Hepatic stellate cell (primary cell): Measurements from ENCODE around the gene CARNS1.

Experiments used
- DNase-seq: peaks from one replicate; pipeline ENCODE4 v3.0.0; 2011; ENCODE audit warnings: low spot score

CARNS1 gene

DNA sequence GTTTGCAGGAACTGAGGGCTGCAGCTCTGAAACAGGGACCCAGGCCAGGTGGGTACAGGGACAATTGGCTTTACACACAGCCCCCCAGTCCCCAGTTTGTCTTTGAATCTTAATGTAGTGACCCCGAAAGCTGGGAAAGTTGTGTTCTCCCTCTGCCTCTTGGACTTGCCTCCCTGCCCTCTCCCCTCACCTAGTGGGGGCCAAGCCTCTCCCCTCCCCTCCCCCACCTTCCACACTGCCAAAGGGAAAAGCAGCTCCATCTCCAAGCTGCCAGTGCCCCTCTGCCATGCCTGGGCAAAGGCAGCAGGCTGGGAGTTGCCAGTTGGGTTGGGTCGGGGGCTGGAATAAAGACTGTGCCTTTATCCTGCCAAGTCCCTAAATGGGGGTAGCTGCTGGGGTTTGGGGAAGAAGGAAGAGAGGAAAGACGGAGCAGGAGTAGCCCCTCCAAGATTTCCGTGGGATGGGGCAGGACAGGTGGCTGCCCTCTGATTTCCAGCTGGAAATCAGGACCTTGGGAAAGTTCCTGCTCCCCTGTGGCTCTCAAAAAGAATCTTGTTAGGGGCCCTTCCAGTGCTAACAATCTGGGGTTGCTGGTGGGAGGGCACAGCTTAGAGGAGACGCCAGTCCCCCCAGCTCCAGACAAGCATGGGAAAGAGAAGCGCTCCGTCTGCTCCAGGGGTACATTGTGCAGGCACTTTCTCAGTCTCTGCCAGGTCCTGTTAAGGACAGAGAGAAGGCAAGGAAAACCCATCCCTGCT, 39.2 kb upstream of the CARNS1 start:
- no peak for DNase-seq

DNA sequence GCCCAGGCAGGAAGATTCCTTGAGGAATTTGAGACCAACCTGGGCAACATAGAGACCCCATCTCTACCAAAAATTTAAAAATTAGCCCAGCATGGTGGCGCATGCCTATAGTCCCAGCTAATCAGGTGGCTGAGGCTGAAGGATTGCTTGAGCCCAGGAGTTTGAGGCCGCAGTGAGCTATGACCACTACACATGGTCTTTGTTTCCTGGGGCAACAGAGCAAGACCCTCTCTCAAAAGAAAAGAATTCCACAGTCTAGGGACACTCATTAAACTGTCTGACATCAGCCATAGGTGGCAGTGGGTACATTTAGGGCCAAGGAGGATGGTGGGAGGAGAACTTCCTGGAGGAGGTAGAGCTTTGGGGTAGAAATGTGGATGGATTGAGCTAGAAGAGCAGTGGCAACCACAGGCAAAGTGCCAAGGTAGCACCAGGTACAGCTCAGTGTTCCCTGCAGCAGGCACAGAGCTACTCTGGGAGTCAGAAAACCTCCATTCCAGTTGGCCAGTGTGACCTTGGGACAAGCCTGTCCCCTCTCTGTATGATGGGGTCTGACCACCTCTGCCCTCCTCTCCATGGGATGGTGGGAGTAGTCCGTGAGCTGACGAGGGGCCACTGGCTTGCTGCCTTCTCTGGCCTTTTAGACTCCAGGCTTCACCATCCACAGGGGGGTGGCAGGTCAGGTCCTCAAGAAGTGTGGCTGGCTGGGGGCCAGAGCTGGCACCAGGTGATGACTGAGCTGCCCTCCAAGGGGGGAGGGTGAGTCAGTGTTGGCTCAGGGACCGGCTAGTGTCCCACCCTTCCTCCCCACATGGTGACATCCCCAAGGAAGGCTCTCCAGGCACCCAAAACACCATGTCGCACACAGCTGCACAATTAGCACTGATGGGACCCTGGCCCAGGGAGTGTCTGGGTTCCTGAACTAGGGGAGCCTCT, 38.3 kb upstream of the CARNS1 start:
- no peak for DNase-seq

DNA sequence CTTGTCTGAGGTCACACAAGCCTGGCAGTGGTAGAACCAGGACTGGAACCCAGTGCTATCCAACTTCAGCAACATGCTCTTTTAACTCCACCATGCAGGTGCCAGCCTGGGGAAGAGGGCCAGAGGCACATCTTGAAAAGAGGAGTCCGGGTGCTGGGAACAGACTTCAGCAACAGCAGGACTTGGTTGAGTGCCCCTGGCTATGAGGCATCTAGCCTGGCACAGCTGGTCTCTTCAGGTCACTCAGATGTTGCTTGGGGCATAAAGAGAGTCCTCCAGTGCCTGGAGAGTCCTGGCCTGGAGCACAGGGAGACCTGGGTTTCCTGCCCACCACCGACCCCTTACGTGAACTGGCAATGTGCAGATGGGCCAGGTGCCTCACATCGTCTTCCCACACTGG, 36.9 kb upstream of the CARNS1 start:
- DNase-seq: no peak

DNA sequence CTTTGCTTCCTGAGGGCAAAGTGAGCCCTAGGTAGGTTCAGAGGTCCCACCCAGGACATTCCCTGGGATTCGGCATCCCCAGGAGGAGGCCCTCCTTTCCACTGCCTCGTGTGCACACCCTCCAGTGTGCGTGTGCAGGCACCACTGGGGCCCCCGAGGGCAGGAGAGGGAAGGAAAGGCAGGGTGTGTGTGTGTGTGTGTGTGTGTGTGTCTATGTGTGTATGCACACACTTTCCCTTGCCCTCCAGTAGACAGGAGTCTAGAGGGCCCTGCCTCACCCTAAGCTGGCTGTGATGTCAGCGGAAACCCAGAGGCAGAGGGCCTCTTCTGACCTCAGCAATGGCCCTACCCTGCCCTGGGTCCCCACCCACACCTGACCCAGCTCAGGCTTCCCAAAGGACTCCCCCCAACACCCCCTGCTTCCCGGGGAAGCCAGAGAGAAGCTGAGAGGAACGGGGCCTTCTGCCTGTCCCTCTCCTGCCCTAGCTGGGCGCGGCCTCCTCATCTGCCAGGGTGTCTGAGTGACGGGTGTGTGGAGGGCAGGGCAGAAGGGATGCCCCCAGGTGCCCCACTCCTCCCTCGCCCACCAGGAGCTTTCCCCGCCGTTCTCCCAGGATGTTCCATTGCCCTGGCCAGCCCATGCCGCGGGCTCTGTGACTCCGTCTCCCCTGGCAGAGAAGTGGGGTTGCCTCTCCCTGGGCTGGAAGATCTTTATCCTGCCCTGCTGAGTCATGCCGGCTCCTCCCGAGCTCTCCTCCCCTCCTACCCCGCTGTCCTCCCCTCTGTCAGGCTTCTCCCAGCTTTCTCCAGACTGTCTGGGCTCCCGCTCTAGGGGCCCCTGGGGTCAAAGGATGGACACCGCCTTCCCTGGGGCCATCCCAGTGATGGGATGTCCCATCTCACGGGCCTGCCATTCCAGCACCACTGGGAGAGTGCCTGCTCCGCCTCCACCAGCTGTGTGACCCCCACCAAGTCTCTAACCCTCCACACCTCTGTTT, 36.1 kb upstream of the CARNS1 start:
- DNase-seq: no peak

DNA sequence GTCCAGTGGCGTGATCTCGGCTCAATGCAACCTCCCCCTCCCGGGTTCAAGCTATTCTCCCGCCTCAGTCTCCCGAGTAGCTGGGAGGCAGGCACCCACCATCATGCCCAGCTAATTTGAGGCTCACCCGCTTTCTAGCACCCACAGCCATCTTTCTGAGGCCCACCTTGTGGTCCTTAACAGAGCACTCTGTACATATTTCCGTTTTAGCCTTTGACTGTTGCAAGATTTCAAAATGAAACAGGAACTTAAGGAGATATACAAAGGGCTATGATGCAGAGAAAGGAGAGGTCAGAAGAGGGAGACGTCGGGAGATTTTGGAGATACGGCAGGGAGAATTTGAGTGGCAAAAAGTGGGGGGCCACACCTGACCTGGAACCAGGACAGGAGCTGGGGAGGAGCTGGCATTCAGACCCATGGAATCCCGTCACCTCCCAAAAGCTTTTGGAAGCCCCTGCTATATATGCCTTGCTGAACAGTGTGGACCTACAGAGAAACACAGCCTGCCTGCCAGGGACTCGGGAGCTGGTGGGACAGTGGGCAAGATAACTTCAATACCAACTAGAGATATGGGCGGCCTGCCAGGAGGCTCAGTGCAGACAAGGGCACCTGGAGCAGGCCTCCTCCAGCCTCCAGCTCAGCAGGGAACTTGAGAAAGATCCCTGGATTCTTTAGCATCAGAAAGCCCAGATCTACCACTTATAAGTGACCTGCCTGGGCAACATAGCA, 34.1 kb upstream of the CARNS1 start:
- no peak for DNase-seq

DNA sequence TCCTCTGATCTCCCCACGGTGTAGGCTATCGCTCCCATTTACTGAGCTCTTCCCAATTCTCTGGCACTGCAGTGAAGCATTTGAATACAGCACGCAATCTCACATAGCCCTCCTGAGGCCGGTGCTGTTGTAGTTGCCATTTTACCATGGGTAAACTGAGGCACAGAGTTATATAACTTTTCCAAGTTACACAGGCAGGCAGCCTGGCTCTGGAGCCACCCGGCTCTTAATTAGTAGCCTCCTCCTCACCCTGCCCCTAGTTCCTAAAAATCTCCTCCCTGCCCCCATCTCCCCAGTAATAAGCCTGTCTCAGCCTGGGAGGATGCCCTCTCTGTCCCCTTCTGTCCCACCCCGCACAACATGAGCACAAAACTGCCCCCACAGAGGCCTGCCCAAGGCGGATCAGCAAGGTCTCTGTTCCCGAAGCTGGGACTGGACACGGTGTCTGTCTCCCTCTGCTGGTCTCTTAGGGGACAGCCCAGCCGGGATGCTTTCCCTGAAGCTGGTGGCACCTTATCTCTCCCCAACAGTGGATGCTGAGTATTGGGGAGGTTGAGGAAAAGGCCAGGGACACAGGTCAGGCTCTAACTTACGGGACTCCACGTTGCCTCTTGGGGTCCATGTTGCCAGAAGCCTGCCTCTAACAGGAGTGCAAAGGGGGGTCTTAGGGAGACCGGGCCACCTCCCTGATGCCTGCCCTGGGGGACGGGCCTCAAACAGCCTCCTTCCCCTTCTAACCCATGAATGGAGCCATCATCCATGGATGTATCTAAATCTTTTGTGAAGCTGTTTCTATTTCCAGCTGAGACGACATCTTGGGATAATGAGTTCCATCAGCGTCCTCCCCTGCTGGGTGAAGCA, 33.0 kb upstream of the CARNS1 start:
- DNase-seq: peak; percentile 83

DNA sequence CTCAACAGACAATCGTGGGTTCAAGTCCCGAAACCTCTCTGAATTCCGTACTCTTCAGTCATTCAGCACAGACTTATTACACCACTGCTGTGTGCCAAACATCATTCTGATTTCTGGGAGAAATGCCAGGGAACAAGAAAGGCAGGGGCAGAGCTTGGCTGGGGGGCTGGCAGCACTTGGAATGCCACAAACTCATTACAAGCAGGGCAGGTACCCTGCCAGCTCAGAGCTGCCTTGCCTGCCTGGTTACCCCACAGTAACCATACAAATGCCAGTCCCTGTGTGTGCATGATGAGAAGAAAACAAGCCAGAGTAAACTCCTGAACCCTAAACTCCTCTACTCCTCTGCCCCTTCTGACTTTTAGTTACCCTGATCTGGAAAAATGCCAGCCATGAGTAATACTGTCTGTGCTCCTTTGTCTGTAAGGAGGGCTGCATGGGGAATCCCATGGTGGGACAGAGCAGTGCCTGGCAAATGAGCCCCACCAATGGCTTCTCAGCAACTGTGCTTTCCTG, 30.6 kb upstream of the CARNS1 start:
- DNase-seq: no peak

DNA sequence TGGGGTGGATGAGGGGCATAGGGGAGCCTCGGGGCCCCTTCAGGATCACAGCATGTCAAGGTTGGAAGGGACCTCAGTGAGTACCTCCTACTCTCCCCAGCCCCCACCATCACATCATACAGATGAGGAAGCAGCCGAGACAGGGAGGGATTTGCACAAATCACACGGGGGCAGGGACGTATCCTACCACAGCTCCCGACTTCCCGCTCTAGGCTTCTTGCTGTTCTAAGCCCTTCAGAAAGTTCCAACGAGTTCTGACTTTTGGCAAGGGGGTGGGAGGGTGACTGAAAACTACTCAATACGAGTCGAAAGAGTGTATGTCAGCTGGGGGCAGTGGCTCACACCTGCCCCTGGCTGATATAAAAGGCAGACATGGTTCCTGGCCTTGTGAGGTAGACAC, 28.4 kb upstream of the CARNS1 start:
- DNase-seq: no peak

DNA sequence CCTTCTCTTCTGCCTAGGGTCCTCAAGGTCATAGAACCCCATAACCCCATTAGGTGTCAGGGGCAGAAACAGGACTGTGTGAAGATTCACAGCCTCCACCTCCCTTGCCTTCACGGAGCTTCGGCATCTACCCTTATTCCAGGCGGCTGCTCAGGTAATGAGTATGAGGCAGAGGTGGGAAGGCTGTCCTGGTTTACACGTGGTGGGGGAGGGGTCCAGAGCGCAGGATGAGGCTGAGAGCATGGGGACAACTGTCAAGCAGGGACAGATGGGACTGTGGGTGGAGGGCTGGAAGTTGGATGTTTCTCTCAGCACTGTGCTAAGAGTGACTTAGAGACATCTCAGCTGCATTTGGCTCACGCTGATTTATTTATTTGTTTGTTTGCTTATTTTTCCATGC, 28.0 kb upstream of the CARNS1 start:
- no peak for DNase-seq

DNA sequence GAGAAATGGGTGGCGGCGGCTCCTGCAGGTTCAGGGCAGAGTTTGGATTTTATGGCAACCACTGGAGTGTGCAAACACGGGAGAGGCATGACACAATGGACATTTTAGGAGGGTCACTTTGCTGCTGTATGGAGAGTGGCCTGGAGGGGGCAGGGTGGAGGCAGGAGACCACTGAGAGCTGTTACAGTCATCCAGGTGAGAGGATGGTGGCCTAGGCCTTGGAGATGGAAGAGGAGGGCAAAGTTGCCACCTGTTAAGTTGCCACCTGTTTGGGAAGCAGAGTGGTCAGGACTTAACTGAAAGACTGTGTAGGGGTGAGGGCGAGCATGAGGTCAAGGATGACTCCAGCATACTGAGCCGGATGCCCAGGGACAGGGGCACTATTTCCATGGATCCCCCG, 26.0 kb upstream of the CARNS1 start:
- DNase-seq: no peak

DNA sequence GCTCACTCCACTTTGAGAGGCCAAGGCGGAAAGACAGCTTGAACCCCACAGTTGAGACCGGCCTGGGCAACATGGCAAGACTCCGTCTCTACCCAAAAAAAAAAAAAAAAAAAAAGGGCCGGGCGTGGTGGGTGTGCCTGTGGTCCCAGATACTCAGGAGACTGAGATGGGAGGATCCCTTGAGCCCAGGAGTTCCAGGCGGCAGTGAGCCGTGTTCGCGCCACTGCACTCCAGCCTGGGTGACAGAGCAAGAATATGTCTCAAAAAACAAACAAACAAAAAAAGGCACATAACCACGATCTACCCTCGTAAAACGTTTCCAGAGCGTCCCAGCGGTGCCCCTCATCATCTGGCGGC, 24.6 kb upstream of the CARNS1 start:
- no peak for DNase-seq

DNA sequence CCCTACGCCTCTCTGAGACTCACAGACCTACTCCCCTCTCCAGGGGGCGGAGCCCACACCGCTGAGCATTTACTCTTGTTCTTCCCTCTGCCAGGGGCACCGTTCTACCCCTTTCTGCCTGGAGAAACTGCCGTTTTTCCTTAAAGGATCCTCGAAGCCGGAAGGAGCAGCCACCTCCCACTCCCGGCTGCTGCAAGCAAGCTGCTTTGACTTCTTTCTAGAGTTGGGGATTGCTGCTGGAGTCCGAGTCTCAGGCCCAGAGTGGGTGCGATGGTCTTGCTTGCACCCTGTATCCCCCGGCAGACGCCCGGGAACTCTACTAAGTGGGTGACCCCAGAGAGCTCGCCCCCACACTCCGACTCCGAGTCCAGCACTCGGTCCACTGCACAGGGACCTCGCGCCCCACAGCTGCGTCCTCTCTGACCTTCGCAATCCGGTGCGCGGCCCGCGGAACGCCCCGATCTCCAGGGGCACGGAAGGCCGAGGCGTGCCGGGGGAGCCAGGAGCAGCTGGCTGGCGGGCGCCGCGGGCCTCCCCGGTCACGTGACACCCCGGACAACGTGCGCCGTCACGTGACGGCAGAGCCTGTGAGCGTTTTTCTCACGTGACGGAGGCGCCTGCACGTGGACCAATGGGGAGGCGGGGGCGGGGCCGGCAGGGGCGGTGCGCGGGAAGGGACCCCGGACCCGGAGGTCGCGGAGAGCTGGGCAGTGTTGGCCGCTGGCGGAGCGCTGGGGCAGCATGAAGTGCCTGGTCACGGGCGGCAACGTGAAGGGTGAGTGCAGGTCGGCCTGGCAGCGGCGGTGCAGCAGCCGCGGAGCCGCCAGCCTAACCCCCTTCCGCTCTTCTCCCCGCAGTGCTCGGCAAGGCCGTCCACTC, 23.9 kb upstream of the CARNS1 start, which contains the start of gene RAD9A:
RAD9A (plus strand) TSS at position 683 of the 879 bp plus-strand sequence; CDS start at position 742, 59 bp downstream.
- DNase-seq: peak; percentile 99

DNA sequence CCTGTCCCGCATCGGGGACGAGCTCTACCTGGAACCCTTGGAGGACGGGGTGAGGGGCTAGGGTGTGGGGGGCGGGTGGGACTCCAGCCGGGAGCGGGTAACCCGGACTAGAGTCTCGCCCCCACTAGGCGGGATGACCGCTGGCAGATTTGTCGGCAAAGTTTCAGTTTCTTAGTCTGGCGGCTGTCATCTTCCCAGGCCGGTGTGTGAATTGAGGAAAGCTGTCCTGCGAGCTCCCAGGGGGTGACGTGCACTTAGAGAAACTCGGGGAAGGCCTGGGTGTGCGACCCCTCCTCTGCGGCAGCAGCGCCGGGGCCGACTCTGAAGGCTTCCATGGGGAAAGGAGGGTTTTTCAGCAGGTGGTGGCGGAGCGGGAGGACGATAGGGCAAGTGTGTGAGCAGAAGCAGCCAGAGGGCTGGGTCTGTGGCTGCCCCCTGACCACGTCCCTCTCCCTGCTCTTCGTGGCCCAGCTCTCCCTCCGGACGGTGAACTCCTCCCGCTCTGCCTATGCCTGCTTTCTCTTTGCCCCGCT, 23.2 kb upstream of the CARNS1 start:
- DNase-seq: peak; percentile 66

DNA sequence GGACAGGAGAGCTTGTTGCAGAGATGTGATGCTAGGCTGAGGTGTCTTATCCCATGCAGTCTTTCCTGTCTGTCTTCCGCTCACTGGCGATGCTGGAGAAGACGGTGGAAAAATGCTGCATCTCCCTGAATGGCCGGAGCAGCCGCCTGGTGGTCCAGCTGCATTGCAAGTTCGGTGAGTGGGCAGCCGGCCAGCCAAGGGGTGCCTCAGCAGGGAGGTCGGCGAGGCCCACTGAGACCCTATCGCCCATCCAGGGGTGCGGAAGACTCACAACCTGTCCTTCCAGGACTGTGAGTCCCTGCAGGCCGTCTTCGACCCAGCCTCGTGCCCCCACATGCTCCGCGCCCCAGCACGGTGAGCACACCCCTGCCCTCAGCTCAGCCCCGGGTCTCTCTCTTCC, 22.0 kb upstream of the CARNS1 start:
- DNase-seq: no peak

DNA sequence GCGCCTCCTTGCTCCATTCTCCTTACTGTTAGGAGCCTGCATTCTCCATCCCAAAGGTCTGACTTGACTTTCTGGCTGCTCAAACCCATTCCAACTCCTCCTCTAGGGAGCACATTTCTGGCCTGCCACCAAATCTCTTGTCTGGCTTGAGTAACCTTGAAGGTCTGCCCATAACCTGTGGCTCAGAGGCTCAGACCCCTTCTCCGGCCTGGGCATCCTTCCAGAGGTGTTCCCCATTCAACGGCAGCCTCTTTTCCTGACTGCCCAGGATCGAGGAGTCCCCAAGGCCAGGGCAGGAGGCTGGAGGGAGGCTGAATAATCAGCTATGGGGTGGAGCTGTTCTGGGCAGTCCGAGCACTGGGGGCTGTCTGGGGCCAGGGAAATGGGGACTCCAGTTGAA, 21.5 kb upstream of the CARNS1 start:
- DNase-seq: no peak

DNA sequence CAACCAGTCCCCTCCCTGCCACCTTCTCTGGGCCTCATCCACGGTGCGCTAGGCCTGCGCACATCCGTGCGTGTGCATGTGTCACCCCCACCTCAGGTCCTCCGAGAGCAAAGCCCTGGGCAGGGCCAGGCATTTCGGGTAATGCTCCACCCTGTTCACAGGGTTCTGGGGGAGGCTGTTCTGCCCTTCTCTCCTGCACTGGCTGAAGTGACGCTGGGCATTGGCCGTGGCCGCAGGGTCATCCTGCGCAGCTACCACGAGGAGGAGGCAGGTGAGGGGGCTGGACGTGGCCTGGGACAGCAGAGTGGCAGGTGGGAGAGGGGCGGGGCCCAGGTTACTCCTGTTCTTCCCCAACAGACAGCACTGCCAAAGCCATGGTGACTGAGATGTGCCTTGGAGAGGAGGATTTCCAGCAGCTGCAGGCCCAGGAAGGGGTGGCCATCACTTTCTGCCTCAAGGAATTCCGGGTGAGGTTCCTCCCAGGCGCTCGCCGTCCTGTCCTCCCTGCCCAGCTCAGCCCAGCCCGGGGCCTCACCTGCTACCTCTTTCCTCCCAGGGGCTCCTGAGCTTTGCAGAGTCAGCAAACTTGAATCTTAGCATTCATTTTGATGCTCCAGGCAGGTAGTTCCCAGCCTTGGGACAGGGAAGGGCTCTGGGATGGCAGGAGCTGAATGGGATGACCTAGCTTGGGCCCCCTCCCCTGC, 19.8 kb upstream of the CARNS1 start:
- DNase-seq: no peak

DNA sequence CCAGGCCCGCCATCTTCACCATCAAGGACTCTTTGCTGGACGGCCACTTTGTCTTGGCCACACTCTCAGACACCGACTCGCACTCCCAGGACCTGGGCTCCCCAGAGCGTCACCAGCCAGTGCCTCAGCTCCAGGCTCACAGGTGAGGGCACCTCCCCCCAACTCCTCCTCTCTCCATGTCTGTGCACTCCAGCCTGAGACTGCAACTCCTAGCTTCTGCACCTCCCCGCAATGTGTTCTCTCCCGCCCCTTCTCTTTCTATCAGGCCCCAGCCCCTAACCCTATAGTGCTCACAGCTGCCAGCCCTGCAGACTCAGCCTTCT, 19.3 kb upstream of the CARNS1 start:
- no peak for DNase-seq
